GM20000 (cell line): ENCODE results near the gene ELOVL2.

ENCODE experiments used
- DNase-seq: peaks from one replicate; pipeline ENCODE4 v3.0.0; 2012; ENCODE audit warnings: low spot score
- CTCF ChIP-seq: IDR thresholded peaks from 2 replicates; pipeline ENCODE4 v1.5.1; 2012; ENCODE audit warnings: mild to moderate bottlenecking, control low read depth; ENCODE audit errors: extremely low read depth, missing control alignments

Gene ELOVL2

GRCh38 chr6:10979603-10980002 is 64.5 kb downstream of the ELOVL2 start:
- no peak for TF ChIP-seq CTCF
- DNase-seq, result no peak

- no peak for DNase-seq
- no peak for TF ChIP-seq CTCF
These were observed 66.7 kb downstream of the ELOVL2 start for GRCh38 chr6:10977231-10977968.

- TF ChIP-seq CTCF, result no peak
- DNase-seq, result no peak
These were observed 67.5 kb downstream of the ELOVL2 start for GRCh38 chr6:10976571-10976970.

GRCh38 chr6:10972196-10972595 is 71.9 kb downstream of the ELOVL2 start:
- no peak for TF ChIP-seq CTCF
- no peak for DNase-seq

GRCh38 chr6:10970731-10971130 is 73.4 kb downstream of the ELOVL2 start:
- DNase-seq, result no peak

GRCh38 chr6:10968776-10969175 is 75.3 kb downstream of the ELOVL2 start:
- DNase-seq, result no peak
- TF ChIP-seq CTCF, result no peak

More at GRCh38 chr6:10970731-10971130, 73.4 kb downstream of the ELOVL2 start:
- no peak for TF ChIP-seq CTCF

- DNase-seq, result peak; percentile 46
- no peak for TF ChIP-seq CTCF
These were observed 79.4 kb downstream of the ELOVL2 start for GRCh38 chr6:10964684-10965083.
